K562 (cell line): ENCODE data around the gene SERPINE1.

Source experiments
- BRCA1 ChIP-seq, 2 experiments: fragments of 450-650 bp in 1 of 2; sonication (generic) in 1 of 2; formaldehyde crosslinking in 1 of 2; IDR thresholded peaks; 2 replicates each; pipeline versions ENCODE4 v1.5.0 to v1.6.1; 2017 to 2020; ENCODE audit warnings: mild to moderate bottlenecking in 1 of 2, missing genetic modification reagents in 1 of 2
- ILK ChIP-seq: fragments of 450-650 bp; IDR thresholded peaks from 2 replicates; pipeline ENCODE4 v1.6.1; 2016; ENCODE audit warnings: missing genetic modification characterization, low read depth, mild to moderate bottlenecking, missing compliant biosample characterization, moderate library complexity, borderline replicate concordance
- JUND ChIP-seq, 2 experiments: IDR thresholded peaks; 2 replicates in 1 of 2; 3 replicates in 1 of 2; pipeline ENCODE4 v1.6.1; 2011; ENCODE audit warnings: borderline replicate concordance in 2 of 2, low read depth in 2 of 2, low read length in 2 of 2, improper control_type of control experiment in 1 of 2, missing biosample characterization in 1 of 2, missing genetic modification characterization in 1 of 2, missing genetic modification reagents in 1 of 2
- KLF16 ChIP-seq: IDR thresholded peaks from 2 replicates; pipeline ENCODE4 v1.6.1; 2016; ENCODE audit warnings: antibody characterized with exemption
- NFATC3 ChIP-seq: fragments of 450-650 bp; IDR thresholded peaks from 2 replicates; pipeline ENCODE4 v1.6.1; 2017; ENCODE audit warnings: mild to moderate bottlenecking
- POLR2A ChIP-seq: fragments of 450-650 bp; conservative IDR thresholded peaks from 2 replicates; pipeline ENCODE4 v1.6.1; 2016
- PRPF4 ChIP-seq: fragments of 200-400 bp; formaldehyde crosslinking; IDR thresholded peaks from one replicate; pipeline ENCODE4 v1.6.1; 2017; ENCODE audit warnings: low read length, low read depth, mild to moderate bottlenecking; ENCODE audit not compliant: insufficient read depth, poor library complexity, severe bottlenecking
- SMC3 ChIP-seq: conservative IDR thresholded peaks from 2 replicates; pipeline ENCODE4 v1.6.1; 2011; ENCODE audit warnings: low read depth, low read length, improper control_type of control experiment; ENCODE audit not compliant: insufficient read depth
- TF ChIP-seq, protein P1 (sequence below), 3 experiments: IDR thresholded peaks in 2 of 3; conservative IDR thresholded peaks in 1 of 3; 2 replicates each; pipeline ENCODE4 v1.5.1; 2011 to 2012; ENCODE audit warnings: low read length in 3 of 3, mild to moderate bottlenecking in 3 of 3, control low read depth in 2 of 3, improper control_type of control experiment in 1 of 3, inconsistent platforms in 1 of 3, low read depth in 1 of 3, mixed read lengths in 1 of 3, moderate library complexity in 1 of 3; ENCODE audit not compliant: insufficient read depth in 2 of 3
- TF ChIP-seq, protein P2 (sequence below): sonication (generic); formaldehyde crosslinking; IDR thresholded peaks from 2 replicates; pipeline ENCODE4 v1.8.0; 2023; ENCODE audit warnings: mild to moderate bottlenecking, missing genetic modification reagents

DNA sequence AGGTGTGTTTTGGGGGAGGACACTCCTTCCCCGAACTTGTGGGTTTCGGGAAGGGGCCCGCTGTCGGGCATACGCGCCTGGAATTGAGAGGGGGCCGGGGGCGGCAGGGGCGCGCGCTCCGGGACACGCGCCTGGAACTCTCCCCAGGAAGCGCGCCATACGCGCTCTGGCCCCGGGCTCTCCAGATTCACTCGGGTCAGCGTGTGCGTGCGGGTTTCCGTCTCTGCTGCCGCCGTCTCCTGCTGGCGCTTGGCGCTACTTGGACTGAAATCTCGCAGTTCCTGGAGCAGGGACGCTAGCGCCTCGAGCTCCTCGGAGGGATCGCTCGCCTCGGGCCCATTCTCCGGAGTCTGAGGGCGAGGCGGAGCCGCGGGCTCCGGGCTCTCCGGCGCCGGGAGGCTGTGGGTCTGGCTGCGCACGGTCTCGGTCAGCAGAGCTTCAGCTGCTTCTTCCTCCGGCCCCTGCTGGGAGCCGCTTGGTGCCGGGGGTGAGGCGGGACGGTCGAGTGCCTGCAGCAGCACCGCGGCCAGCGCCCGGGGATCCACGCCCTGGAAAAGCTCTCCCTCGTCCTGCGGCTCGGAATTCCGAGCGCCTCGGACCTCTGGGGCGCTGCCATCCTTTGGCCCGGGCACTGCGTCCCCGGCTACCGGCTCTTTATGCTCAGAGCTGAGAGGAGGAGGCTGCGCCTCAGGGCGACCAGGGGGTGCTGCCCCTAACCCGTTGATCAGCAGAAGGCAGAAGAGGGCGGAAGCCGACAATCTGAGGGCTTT lies 37.4 kb downstream of the SERPINE1 start:
- TF ChIP-seq BRCA1 (IDR thresholded peaks at IDR 0.05) (no peak), BRCA1 (CRISPR knock-in tag; IDR thresholded peaks at IDR 0.05) (no peak), ILK (tag) (no peak), PRPF4 (no peak), KLF16 (no peak), JUND (IDR thresholded peaks at IDR 0.05; ENCODE audit: borderline replicate concordance, low read depth, low read length) (no peak), JUND (tag; IDR thresholded peaks at IDR 0.05; ENCODE audit: borderline replicate concordance, low read depth, low read length) (no peak), POLR2A (no peak), SMC3 (no peak), NFATC3 (no peak)
- TF ChIP-seq, protein P1, sequence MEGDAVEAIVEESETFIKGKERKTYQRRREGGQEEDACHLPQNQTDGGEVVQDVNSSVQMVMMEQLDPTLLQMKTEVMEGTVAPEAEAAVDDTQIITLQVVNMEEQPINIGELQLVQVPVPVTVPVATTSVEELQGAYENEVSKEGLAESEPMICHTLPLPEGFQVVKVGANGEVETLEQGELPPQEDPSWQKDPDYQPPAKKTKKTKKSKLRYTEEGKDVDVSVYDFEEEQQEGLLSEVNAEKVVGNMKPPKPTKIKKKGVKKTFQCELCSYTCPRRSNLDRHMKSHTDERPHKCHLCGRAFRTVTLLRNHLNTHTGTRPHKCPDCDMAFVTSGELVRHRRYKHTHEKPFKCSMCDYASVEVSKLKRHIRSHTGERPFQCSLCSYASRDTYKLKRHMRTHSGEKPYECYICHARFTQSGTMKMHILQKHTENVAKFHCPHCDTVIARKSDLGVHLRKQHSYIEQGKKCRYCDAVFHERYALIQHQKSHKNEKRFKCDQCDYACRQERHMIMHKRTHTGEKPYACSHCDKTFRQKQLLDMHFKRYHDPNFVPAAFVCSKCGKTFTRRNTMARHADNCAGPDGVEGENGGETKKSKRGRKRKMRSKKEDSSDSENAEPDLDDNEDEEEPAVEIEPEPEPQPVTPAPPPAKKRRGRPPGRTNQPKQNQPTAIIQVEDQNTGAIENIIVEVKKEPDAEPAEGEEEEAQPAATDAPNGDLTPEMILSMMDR (IDR thresholded peaks at IDR 0.05 in 2 of 3, conservative IDR thresholded peaks at IDR 0.05 in 1 of 3; ENCODE audit: insufficient read depth in 2 of 3, low read depth in 1 of 3, low read length in 3 of 3) = no peak
- TF ChIP-seq, protein P2, sequence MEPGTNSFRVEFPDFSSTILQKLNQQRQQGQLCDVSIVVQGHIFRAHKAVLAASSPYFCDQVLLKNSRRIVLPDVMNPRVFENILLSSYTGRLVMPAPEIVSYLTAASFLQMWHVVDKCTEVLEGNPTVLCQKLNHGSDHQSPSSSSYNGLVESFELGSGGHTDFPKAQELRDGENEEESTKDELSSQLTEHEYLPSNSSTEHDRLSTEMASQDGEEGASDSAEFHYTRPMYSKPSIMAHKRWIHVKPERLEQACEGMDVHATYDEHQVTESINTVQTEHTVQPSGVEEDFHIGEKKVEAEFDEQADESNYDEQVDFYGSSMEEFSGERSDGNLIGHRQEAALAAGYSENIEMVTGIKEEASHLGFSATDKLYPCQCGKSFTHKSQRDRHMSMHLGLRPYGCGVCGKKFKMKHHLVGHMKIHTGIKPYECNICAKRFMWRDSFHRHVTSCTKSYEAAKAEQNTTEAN (CRISPR knock-in tag) = no peak
